Measurements from ENCODE around the gene METTL9. TPM values are rescaled to one million over a fixed set of nuclear protein-coding genes. Genes with fewer than 3 reads are reported as not detected.

The METTL9 gene
- total and polyA plus RNA-seq, 2 experiments from 2014 or later, result 72.5 to 152 TPM

- peak overlapping the region; percentile 61 for H3K4me2 ChIP-seq
- 0 out of 2 replicates have a peak overlapping the region, but pooled peaks have one; percentile 15 for H3K27ac ChIP-seq (ENCODE audit: low read depth)
- no peaks in the 10 kb centered on the region for H4K20me1 ChIP-seq (replicated peaks; ENCODE audit: insufficient read depth)
- peaks cover 7% of the 10 kb centered on the region for H3K27me3 Mint-ChIP-seq (ENCODE audit: insufficient read depth, low read depth, poor library complexity)
- peak overlapping the region; percentile 99 for H2AFZ ChIP-seq
- H3K79me2 ChIP-seq (replicated peaks; ENCODE audit: insufficient read depth), result no peaks in the 10 kb centered on the region
- no peaks in the 10 kb centered on the region for H3F3A ChIP-seq (replicated peaks; ENCODE audit: low read depth)
- DNase-seq (ENCODE audit: low spot score) (peak; percentile 19), ATAC-seq (peak; percentile 40)
- TF ChIP-seq NANOG (IDR thresholded peaks at IDR 0.05; ENCODE audit: borderline replicate concordance) (no peak), EZH2phosphoT487 (IDR thresholded peaks at IDR 0.05; ENCODE audit: unreplicated experiment) (no peak), ZNF114 (CRISPR knock-in tag; IDR thresholded peaks at IDR 0.05) (no peak), STAT1 (IDR thresholded peaks at IDR 0.05; ENCODE audit: unreplicated experiment) (no peak), ZNF331 (CRISPR knock-in tag; IDR thresholded peaks at IDR 0.05; ENCODE audit: low read depth) (no peak), ETS1 (IDR thresholded peaks at IDR 0.05) (no peak), JUNB (IDR thresholded peaks at IDR 0.05; ENCODE audit: unreplicated experiment) (no peak), EZH2 (IDR thresholded peaks at IDR 0.05; ENCODE audit: low read depth, unreplicated experiment) (no peak), CTCF (conservative IDR thresholded peaks at IDR 0.05; ENCODE audit: low read depth in 2 of 2) (no peak), REST (IDR thresholded peaks at IDR 0.05; ENCODE audit: unreplicated experiment) (no peak), CREB1 (CRISPR knock-in tag; IDR thresholded peaks at IDR 0.05; ENCODE audit: low read depth) (no peak), POLR2AphosphoS5 (IDR thresholded peaks at IDR 0.05; ENCODE audit: low read depth) (no peak), ZNF462 (CRISPR knock-in tag; IDR thresholded peaks at IDR 0.05) (no peak)
- H3K4me1 ChIP-seq (ENCODE audit: insufficient read depth), result peaks cover 17% of the 10 kb centered on the region
- no peaks in the 10 kb centered on the region for H3K9me2 ChIP-seq (ENCODE audit: insufficient read depth)
- peaks cover 9% of the 10 kb centered on the region for H3K4me1 Mint-ChIP-seq
- no peaks in the 10 kb centered on the region for H3K36me3 Mint-ChIP-seq (ENCODE audit: low read depth)
- peak overlapping the region; percentile 18; the same call in 1 of the 2 replicates for H3K27ac Mint-ChIP-seq
- H3K27me3 ChIP-seq (ENCODE audit: insufficient read depth), result no peaks in the 10 kb centered on the region; the same call in 1 of the 2 replicates
- H3K4me3 ChIP-seq, result no peak overlapping the region
- no peak overlapping the region for H3K4me3 Mint-ChIP-seq
- no peaks in the 10 kb centered on the region for H3K9me3 Mint-ChIP-seq
- no peaks in the 10 kb centered on the region for H3K36me3 ChIP-seq (ENCODE audit: insufficient read depth)
These were observed 67.4 kb downstream of the METTL9 start for GRCh38 chr16:21666772-21667171.

Data from GM23338 (cell line).